ELF-1 (cell line): ENCODE measurements around the gene CYB561D1.
"Not testable (repeated sequence)": the region's sequence is repeated elsewhere in the genome, so short reads cannot be mapped to it uniquely, and the experiment has no call there.

ENCODE experiments used
- DNase-seq: peaks from one replicate; pipeline ENCODE4 v3.0.0-alpha.2; 2016; ENCODE audit warnings: low read depth, low spot score

The CYB561D1 gene

GRCh38 chr1:109493805-109494539 is at the start of gene CYB561D1:
TSS of gene CYB561D1 (plus strand) at chr1:109494094. CDS start at chr1:109494140, 46 bp downstream.
- DNase-seq, result peak; percentile 94

- DNase-seq, result no peak
Measured at GRCh38 chr1:109444346-109444745, 49.5 kb upstream of the CYB561D1 start.

- DNase-seq, result not testable (repeated sequence)
Measured at GRCh38 chr1:109445949-109446695, 47.8 kb upstream of the CYB561D1 start.

- DNase-seq, result no peak
Measured at GRCh38 chr1:109447524-109447923, 46.4 kb upstream of the CYB561D1 start.

DNA sequence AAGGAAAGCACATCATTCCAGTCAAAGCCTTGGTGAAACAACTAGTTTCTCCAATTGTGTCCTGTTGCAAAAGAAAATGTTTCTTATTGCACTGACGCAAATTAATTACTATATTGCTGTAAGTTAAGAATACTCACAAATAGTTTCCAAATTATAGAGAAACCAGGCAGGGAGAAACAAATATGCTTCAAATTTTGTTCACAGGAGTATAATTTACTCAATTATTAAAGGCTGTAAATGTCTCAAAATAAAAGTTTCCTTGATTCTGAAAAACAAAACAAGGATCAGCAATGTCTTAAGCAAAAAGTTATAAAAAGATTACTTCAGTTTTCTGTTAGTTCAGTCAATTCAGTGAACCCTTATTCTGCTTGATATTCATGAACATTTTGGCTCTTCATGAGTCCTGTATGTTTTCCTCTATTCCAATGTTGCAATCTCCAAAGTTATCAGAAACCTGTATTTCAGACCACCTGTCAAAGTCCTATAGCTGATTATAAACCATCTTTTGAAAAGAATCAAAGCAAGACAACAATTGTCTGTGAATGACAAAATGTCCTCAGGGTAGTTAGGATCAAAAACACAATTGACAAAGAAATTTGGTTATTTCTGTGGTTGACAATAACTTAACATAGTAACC is 39.3 kb upstream of the CYB561D1 start:
- DNase-seq, result no peak

DNA sequence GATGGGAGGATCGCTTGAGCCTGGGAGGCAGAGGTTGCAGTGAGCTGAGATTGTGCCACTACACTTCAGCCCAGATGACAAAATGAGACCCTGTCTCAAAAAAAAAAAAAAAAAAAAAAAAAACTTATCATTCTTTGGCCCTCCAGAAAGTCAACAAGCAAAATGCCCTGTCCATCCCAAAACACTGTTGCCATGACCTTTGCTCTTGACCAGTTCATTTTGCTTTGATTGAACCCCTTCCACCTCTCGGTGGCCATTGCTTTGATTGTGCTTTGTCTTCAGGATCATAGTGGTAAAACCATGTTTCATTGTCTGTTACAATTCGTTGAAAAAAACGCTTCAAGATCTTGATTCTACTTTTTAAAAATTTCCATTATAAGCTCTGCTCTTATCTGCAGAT is 36.1 kb upstream of the CYB561D1 start:
- DNase-seq, result no peak

DNA sequence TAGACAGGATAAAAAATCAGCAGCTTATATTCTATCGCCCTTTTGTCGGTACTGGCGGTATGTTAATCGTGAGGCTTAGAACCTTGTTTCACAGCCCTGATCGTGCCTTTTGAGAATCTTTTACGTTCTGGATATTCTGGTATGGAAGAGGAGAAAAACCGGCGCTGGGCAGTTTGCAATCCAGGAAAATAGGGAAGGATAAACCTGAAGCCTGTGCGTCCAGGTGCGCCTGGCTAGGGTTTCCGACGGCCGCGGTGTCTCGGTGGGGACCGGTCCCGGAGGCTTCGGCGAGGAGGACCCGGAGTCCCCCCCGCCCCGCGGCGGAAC is 27.8 kb upstream of the CYB561D1 start:
- no peak for DNase-seq

DNA sequence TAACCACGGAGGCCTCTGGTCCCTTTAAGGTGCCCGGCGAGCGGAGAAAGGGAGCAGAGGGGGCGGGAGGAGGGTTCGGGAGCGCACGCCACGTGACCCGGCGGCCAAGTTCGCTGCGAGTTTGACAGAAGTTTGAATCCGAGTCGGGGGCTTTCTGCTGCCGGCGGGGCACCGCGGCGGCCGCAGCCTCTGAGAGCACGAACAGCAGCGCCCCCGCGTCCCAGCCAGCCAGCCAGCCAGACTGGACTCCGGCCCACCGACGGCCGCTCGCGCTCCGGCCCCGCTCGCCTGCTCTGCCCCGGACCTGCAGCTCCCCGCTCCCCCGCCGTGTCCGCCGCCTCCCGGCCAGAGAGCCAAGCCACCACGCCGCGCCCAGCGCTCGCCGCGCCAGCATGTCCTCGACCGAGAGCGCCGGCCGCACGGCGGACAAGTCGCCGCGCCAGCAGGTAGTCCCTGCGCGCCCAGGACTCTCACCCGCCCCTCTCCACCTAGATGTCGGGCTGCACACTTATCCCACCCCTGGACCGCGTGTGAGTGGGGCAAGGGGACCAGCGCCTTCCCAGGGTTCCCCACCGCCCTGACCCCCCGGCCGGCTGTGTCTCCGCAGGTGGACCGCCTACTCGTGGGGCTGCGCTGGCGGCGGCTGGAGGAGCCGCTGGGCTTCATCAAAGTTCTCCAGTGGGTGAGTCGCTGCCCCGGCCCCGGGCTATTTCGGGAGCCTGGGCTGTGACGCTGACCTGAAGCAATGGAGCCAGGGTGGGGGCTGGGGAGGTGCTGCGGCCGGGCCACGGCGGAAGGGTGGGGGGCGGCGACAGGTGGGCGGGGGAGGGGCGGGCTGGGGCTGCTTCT is 27.2 kb upstream of the CYB561D1 start, which contains the start of gene SYPL2:
SYPL2 (plus strand) TSS at position 95 of the 849 bp plus-strand sequence; CDS start at position 393, 298 bp downstream.
- peak; percentile 62 for DNase-seq

DNA sequence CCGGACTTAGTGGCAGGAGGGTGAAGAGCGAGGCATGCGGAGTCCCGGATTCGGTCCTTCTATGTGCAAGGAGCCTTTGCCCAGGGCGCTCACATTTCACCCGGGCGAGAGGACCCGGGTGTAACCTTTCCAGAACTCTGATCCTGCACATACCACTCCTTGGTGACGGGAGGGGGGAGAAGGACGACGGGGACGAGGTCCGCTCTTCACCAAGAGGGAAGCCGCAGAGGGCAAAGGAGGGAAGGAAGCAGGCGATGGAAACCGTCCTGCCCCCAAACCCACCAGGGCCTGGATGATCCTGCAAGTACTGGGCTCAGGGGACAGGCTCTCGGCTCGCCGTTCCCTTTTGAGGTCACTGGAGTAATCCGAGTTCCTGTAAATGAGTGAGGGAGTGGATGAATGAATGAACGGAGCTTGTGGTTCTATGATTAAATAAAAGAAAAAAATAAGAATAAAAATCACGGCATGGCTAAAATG is 26.6 kb upstream of the CYB561D1 start:
- DNase-seq, result peak; percentile 23

DNA sequence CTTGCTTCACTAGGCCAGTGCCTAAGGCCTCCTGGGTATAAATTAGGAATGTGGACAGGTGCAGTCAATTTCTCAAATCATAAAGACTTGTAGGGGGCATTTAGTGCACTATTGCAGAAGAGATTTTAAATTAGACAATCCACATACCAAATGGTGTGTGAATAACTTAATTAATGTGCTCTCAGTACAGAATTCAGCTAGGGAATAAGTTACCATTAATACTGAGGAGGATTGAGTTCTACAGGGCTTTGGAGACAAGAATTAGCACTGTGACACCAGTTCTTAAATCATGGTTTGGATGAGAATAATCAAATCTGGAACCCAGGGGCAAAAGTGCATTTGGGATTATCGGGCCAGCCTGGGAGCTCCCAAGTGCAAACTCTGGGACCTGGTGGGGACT is 25.8 kb upstream of the CYB561D1 start:
- no peak for DNase-seq

DNA sequence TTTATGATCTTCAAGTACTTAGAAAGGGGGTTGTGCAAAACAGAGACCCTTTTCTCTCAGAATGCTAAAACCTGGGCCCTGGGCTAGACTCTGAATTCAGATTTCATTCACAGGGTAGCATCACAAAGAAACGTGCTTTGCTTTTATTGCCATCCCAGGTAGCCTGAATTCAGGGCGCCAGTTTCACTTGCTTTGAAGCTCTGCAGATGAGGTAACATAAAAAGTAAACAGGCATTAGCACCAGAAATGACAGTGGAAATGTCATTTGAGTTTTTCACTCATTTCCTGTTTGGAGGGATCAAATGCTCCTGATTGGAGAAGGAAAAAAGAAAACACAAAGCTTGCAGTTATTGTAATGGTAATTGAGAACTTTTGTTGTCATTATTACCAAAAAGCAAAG is 25.0 kb upstream of the CYB561D1 start:
- no peak for DNase-seq

- DNase-seq, result no peak
Measured at GRCh38 chr1:109470245-109470644, 23.6 kb upstream of the CYB561D1 start.

DNA sequence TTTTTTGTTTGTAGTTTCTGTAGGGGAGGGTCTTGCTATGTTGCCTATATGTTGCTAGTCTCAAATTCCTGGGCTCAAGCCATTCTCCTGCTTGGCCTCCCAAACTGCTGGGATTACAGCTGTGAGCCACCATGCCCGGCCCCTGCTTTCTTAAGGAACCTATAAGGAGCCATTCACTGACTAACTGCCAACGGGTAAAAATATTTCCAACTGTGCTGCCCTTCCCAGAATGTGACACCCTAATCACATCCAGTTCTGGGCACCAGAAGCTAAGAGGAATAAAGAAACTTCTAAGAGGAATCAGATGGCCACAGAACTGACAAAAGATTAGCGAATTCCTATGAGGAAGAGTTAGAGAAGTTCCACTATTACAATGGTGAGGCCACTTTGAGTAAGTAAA is 21.1 kb upstream of the CYB561D1 start:
- DNase-seq, result no peak

DNA sequence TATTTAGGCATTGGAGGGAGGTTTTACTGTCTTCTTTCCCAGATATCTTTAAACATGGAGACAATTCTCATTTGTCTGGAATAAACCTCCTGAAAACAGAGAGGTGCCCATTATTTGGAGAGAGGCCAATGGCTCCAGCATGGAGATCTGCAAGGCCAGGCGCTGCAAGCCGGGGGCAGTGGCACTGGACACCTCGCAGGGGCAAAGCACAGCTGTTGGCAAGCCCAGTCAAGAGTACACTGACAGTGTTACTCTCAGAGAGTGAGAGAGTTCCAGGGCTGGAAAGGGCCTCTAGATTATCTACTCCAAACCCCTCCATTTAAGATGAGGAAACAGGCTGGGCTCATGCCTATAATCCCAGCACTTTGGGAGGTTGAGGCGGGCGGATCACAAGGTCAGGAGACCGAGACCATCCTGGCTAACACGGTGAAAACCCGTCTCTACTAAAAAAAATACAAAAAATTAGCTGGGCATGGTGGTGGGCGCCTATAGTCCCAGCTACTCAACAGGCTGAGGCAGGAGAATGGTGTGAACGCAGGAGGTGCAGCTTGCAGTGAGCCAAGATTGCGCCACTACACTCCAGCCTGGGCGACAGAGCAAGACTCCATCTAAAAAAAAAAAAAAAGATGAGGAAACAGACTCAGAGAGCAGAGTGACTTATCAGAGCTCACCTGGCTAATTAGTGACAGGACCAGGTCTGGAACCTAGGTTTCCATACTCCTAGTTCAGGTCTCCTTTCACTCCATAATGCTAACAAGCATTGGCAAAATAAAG is 20.4 kb upstream of the CYB561D1 start:
- DNase-seq, result not testable (repeated sequence)

- no peak for DNase-seq
Measured at GRCh38 chr1:109474697-109475096, 19.2 kb upstream of the CYB561D1 start.

GRCh38 chr1:109475261-109475660 is 18.6 kb upstream of the CYB561D1 start:
- no peak for DNase-seq

GRCh38 chr1:109476825-109477224 is 17.1 kb upstream of the CYB561D1 start:
- no peak for DNase-seq

- no peak for DNase-seq
Measured at GRCh38 chr1:109477821-109478220, 16.1 kb upstream of the CYB561D1 start.

DNA sequence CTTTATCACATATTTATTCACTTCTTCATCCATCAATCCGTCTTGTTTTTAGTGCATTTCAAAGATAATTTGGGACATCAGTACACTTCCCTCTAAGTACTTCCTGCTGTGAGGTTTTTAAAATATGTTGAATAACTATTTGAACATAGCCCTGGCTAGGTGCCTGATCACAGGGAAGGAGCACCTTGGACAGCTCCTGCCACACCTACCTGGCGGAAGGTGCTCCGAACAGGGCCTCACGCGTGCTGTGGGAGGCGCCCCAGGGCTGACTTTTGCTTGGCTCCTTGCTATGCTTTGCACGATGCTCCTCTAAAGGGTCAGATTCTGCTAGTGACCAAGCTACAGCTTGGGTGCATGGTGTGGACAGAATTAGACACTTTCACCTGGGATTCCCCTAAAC is 15.1 kb upstream of the CYB561D1 start:
- no peak for DNase-seq

GRCh38 chr1:109479311-109479710 is 14.6 kb upstream of the CYB561D1 start:
- DNase-seq, result no peak

GRCh38 chr1:109479901-109480300 is 14.0 kb upstream of the CYB561D1 start:
- no peak for DNase-seq
